ENCODE measurements around the gene SYCE3.

SYCE3 gene

DNA sequence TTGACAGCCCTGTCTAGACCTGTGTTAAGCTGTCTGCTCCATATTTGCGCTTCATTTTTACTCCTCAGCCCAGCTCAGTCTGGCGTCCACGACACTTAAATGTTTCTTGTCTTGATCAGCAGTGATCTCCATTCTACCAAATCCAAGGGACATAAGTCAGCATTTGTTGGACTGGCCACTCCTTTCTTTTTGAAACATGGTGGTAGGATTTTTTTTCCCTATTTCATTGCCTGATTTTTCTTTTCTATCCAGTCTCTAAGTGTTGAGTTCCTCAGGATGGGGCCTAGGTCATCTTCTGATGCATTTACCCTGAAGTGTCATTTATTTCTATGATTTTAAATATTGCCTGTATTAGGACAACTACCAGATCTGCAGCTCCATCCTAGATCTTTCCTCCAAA lies 53.8 kb downstream of the SYCE3 start:
- H3K9me3 ChIP-seq (ENCODE audit: insufficient read depth, low read length): no peaks in the 10 kb centered on the region
- no peak overlapping the region for H3K27ac ChIP-seq (ENCODE audit: low read length)
- H3K9ac ChIP-seq (ENCODE audit: low read length): peak overlapping the region; percentile 67
- H2AFZ ChIP-seq (ENCODE audit: low read depth, low read length): no peak overlapping the region
- H3K4me1 ChIP-seq (ENCODE audit: low read length): peaks cover 15% of the 10 kb centered on the region
- TF ChIP-seq, protein P1, sequence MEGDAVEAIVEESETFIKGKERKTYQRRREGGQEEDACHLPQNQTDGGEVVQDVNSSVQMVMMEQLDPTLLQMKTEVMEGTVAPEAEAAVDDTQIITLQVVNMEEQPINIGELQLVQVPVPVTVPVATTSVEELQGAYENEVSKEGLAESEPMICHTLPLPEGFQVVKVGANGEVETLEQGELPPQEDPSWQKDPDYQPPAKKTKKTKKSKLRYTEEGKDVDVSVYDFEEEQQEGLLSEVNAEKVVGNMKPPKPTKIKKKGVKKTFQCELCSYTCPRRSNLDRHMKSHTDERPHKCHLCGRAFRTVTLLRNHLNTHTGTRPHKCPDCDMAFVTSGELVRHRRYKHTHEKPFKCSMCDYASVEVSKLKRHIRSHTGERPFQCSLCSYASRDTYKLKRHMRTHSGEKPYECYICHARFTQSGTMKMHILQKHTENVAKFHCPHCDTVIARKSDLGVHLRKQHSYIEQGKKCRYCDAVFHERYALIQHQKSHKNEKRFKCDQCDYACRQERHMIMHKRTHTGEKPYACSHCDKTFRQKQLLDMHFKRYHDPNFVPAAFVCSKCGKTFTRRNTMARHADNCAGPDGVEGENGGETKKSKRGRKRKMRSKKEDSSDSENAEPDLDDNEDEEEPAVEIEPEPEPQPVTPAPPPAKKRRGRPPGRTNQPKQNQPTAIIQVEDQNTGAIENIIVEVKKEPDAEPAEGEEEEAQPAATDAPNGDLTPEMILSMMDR (IDR thresholded peaks at IDR 0.05; ENCODE audit: low read depth, low read length): no peak
- TF ChIP-seq EZH2phosphoT487 (IDR thresholded peaks at IDR 0.05; ENCODE audit: low read depth): no peak
- peak overlapping the region; percentile 95 for H3K4me2 ChIP-seq (ENCODE audit: low read length)
- H3K4me3 ChIP-seq (ENCODE audit: low read length): peak overlapping the region; percentile 90
- H4K20me1 ChIP-seq (ENCODE audit: insufficient read depth, low read length): 0 out of 2 replicates have a peak, but pooled peaks cover 4% of the 10 kb centered on the region
- no peaks in the 10 kb centered on the region for H3K36me3 ChIP-seq (replicated peaks; ENCODE audit: low read depth, low read length)
- H3K79me2 ChIP-seq (ENCODE audit: low read length): peaks cover 50% of the 10 kb centered on the region
- no peaks in the 10 kb centered on the region for H3K27me3 ChIP-seq (ENCODE audit: low read depth, low read length)

DNA sequence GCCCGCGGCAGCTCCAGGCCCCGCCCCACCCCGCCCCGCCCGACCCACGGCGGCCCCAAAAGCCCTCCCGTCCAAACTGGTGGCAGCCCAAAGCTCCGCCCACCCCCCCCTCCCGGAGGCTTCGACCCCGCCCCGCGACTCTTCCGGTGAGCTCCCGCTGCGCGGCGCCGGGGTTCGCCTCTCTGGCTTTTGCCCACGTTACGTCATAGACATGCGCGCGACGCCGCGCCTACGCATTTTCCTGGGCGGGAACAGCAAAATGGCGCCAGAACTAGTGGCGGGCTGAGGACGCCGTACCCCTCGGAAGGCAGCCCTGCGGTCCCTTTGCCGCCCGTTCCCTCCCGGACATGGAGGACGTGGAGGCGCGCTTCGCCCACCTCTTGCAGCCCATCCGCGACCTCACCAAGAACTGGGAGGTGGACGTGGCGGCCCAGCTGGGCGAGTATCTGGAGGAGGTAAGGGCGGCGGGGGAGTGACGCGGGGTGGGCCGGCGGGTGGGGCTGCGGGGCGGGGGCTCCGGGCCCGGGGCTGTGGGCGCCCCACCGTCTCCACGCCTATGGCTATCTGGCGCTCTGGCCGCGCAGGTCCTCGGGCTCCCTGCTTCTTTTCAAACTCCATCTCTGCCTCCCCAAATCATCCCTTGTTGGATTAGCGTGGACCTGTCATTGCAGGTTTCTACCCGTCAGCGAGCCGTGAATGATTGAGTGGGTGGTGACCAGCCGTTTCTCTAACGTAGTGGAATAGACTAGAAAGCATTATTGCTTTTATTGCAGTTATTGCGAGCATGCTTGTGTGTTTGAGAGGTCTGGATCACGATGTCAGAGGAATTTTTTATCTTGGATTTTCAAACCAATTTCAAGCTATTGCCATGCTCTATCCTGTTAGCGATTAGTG lies 54.5 kb downstream of the SYCE3 start, which contains the start of gene NCAPH2:
Gene NCAPH2 (plus strand): TSS at position 234 of the 894 bp plus-strand sequence. CDS start 114 bp downstream, at position 348.
- no peaks in the 10 kb centered on the region for H3K9me3 ChIP-seq (ENCODE audit: insufficient read depth, low read length)
- peaks cover 44% of the 10 kb centered on the region for H3K79me2 ChIP-seq (ENCODE audit: low read length)
- 0 out of 2 replicates have a peak, but pooled peaks cover 4% of the 10 kb centered on the region for H4K20me1 ChIP-seq (ENCODE audit: insufficient read depth, low read length)
- peak within 1 kb of the TSS; percentile 76 for H3K27ac ChIP-seq (ENCODE audit: low read length)
- peak within 1 kb of the TSS; percentile 99 for H3K9ac ChIP-seq (ENCODE audit: low read length)
- peaks cover 15% of the 10 kb centered on the region for H3K4me1 ChIP-seq (ENCODE audit: low read length)
- H3K36me3 ChIP-seq (replicated peaks; ENCODE audit: low read depth, low read length): no peaks in the 10 kb centered on the region
- H3K27me3 ChIP-seq (ENCODE audit: low read depth, low read length): no peaks in the 10 kb centered on the region
- peak within 1 kb of the TSS; percentile 83; the same call in 1 of the 2 replicates for H2AFZ ChIP-seq (ENCODE audit: low read depth, low read length)
- peak within 1 kb of the TSS; percentile 100 for H3K4me3 ChIP-seq (ENCODE audit: low read length)
- TF ChIP-seq, protein P1 (IDR thresholded peaks at IDR 0.05; ENCODE audit: low read depth, low read length): no peak
- TF ChIP-seq EZH2phosphoT487 (IDR thresholded peaks at IDR 0.05; ENCODE audit: low read depth): no peak
- peak within 1 kb of the TSS; percentile 95 for H3K4me2 ChIP-seq (ENCODE audit: low read length)

DNA sequence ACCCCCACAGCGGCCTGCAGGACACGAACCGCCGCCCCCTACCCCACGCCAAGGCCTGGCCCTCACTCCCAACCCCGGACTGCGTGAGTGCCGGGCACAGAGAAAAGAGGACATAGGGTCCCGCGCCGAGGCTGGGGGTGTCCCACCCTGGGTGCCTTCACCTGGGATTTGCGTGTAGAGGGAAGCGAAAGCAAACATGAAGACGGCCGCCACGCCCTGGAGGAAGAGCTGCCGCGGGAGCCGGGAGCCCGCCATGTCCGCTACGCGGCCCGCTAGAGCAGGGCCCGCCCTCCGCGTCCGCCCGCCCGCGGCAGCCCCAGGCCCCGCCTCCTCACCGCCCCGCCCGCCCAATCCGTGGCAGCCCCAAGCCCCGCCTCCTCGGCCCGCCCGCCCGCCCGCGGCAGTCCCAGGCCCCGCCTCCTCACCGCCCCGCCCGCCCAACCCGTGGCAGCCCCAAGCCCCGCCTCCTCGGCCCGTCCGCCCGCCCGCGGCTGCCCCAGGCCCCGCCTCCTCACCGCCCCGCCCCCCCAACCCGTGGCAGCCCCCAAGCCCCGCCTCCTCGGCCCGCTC lies 55.2 kb downstream of the SYCE3 start, which contains the start of gene LMF2:
Gene LMF2 (minus strand): TSS at position 282 of the 570 bp plus-strand sequence. CDS start 27 bp downstream, at position 255.
- H3K4me3 ChIP-seq (ENCODE audit: low read length): peak within 1 kb of the TSS; percentile 100
- H2AFZ ChIP-seq (ENCODE audit: low read depth, low read length): peak within 1 kb of the TSS; percentile 83; the same call in 1 of the 2 replicates
- TF ChIP-seq, protein P1 (IDR thresholded peaks at IDR 0.05; ENCODE audit: low read depth, low read length): no peak
- no peak for TF ChIP-seq EZH2phosphoT487 (IDR thresholded peaks at IDR 0.05; ENCODE audit: low read depth)

More for the DNA sequence above, 55.2 kb downstream of the SYCE3 start, which contains the start of gene LMF2:
- H3K79me2 ChIP-seq (ENCODE audit: low read length): peaks cover 37% of the 10 kb centered on the region
- peaks cover 15% of the 10 kb centered on the region for H3K4me1 ChIP-seq (ENCODE audit: low read length)
- no peaks in the 10 kb centered on the region for H3K9me3 ChIP-seq (ENCODE audit: insufficient read depth, low read length)
- H4K20me1 ChIP-seq (ENCODE audit: insufficient read depth, low read length): 0 out of 2 replicates have a peak, but pooled peaks cover 4% of the 10 kb centered on the region
- peak within 1 kb of the TSS; percentile 99 for H3K9ac ChIP-seq (ENCODE audit: low read length)
- no peaks in the 10 kb centered on the region for H3K36me3 ChIP-seq (replicated peaks; ENCODE audit: low read depth, low read length)
- H3K27me3 ChIP-seq (ENCODE audit: low read depth, low read length): no peaks in the 10 kb centered on the region
- H3K27ac ChIP-seq (ENCODE audit: low read length): peak within 1 kb of the TSS; percentile 76
- H3K4me2 ChIP-seq (ENCODE audit: low read length): peak within 1 kb of the TSS; percentile 95

All from OCI-LY3 (cell line).